ENCODE measurements around the gene PCSK6. TPM values are rescaled to one million over a fixed set of nuclear protein-coding genes. Genes with fewer than 3 reads are reported as not detected.

Gene PCSK6
- polyA plus RNA-seq, 5 donors = 20.9 to 25.5 (median 21.8) TPM

- DNase-seq = no peak
Observed at GRCh38 chr15:101525087-101525669, 35.7 kb upstream of the PCSK6 start.

DNA sequence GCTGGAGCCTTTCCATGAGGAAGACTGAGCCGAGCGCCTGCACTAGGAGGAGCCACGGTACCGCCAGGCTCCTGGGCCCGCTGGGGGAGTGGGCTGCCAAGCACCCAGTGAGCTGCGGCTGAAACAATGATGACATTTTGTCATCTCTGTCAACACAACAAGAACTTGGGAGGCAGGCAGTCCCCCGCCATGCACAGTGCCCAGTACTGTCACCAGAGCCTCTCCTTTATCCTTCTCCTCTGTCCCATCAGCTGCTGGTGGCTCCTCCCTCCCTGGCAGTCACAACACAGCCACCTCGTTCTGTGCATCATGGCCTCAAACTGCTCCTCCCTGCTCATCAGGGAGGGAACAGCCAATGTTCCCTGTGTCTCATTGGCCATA is 34.0 kb upstream of the PCSK6 start:
- no peak for DNase-seq

GRCh38 chr15:101522621-101523559 is 33.4 kb upstream of the PCSK6 start:
- no peak for DNase-seq

- DNase-seq = no peak
Observed at GRCh38 chr15:101522091-101522490, 32.6 kb upstream of the PCSK6 start.

GRCh38 chr15:101521591-101521990 is 32.1 kb upstream of the PCSK6 start:
- no peak for DNase-seq

DNA sequence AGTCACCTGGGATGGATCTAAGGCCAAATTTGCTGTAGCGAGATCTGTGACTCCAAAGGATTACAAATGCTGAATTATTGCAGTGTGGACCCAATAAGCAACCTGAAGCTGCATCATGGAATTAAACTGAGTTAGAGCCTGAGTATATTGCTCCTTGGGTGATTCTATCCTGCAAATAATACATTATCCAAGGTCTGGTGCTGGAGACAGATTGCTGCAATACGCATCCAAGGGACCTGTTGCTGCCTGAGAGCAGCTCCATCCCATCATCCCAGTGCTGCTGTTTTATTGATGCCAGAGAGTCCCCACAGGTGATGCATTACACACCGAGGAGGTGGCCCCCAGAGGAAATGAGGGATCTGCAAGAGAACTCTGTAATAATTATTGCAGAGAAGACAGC is 31.6 kb upstream of the PCSK6 start:
- no peak for DNase-seq

GRCh38 chr15:101520395-101520794 is 30.9 kb upstream of the PCSK6 start:
- no peak for DNase-seq

DNA sequence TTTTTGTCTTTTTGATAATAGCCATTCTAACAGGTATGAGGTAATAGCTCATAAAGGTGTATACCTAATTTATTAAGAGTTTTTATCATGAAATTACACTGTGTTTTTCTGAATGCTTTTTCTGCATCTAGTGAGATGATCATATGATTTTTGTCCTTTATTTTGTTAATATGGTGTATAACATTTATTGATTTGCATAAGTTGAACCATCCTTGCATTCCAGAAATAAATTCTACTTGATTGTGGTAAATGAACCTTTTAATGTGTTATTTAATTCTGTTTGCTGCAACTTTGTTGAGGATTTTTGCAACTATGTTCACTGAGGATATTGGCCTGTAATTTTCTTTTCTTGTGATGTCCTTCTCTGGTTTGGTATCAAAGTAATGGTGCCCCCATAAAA is 28.0 kb upstream of the PCSK6 start:
- DNase-seq = no peak

DNA sequence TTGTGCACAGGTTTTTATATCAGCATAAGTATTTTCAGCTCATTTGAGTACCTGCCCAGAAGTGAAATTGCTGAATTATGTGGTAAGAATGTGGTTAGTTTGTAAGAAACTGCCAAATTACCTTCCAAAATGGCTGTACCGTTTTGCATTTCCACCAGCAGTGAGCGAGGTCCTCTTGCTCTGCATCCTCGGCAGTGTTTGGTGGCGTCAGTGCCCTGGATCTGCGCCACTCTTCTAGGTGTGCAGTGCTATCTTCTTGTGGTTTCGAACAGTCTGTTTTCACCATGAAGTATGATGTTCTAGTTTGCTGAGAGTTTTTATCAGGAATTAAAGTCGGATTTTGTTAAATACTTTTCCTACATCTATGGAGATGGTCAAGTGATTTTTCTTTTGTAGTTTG is 24.8 kb upstream of the PCSK6 start:
- no peak for DNase-seq

- DNase-seq = no peak
Observed at GRCh38 chr15:101511717-101512116, 22.2 kb upstream of the PCSK6 start.

DNA sequence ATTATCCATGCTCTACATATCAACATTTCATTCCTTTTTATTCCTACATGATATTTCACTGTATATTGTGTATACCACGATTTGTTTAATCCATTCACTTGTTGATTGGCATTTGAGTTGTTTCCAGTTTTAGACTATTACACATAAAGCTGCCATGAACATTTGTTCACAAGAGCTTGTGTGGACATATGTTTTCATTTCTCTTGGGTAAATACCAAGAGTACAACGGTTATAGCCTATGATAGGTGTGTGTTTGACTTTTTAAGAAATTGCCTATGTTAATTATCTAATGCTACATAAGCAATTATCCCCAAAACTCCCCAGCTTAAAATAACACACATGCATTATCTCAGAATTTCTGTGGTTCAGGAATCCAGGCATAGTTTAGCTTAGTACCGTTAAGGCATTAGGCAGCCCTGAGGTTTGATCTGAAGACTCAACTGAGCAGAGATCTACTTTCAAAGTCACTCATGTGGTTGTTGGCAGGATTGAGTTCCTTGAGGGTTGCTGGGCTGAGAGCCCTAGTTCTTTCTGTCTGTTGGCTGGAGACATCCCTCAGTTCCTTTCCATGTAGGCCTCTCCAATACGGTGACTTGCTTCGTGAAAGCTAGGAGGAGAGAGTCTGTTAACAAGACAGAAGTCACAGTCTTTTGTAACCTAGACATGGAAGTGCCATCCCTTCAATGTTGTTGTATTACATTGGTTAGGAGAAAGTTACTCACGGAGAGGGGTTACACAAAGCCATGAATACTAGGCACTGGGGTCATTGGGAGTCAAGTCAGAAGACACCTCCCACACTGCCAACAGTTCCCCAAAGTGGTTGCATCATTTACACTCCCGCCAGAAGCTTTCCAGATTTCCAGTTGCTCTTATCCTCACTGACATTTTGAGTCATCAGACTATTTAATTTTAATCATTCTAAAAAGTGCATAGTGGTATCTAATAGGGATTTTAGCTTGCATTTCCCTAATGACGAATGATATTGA is 21.0 kb upstream of the PCSK6 start:
- no peak for DNase-seq

GRCh38 chr15:101509279-101509678 is 19.8 kb upstream of the PCSK6 start:
- no peak for DNase-seq

- no peak for DNase-seq
Observed at GRCh38 chr15:101506491-101506890, 17.0 kb upstream of the PCSK6 start.

DNA sequence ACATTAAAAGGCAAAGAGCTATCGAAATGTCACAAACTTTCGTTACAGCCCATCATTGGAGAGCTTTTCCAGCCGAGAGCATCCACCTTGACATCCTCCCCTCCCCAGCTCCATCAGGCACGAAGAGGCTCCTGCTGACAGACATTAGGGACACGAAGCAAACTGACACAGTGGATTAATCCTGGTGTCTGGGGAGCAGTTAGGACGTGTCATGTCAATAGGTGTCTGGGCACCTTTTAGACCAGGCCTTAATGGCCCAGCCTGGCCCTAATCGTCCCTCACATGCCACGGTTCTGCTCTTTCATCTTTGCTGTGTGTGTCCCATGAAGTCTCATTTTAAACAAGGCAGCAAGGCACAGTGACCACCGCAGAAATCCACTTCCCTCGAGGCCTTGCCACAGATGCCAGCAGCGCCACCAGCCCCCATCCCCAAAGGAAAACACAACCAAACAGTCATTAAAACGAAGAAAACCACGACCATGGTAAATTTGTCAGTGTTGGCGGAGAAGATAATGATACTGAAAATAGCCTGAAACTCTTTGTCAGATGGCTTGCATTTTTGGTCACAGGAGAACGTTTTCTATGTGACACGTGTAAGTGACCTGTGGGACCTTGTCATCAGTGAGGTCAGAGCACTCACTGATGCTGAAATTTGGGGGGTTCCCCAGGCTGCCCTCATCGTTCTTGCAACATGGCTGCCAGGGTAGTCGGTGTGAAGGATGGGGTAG is 16.3 kb upstream of the PCSK6 start:
- DNase-seq = no peak

GRCh38 chr15:101504866-101505609 is 15.5 kb upstream of the PCSK6 start:
- DNase-seq = no peak

- DNase-seq = no peak
Observed at GRCh38 chr15:101504373-101504772, 14.9 kb upstream of the PCSK6 start.

- DNase-seq = no peak
Observed at GRCh38 chr15:101503296-101503599, 13.7 kb upstream of the PCSK6 start.

GRCh38 chr15:101502572-101503295 is 13.2 kb upstream of the PCSK6 start:
- DNase-seq = no peak

DNA sequence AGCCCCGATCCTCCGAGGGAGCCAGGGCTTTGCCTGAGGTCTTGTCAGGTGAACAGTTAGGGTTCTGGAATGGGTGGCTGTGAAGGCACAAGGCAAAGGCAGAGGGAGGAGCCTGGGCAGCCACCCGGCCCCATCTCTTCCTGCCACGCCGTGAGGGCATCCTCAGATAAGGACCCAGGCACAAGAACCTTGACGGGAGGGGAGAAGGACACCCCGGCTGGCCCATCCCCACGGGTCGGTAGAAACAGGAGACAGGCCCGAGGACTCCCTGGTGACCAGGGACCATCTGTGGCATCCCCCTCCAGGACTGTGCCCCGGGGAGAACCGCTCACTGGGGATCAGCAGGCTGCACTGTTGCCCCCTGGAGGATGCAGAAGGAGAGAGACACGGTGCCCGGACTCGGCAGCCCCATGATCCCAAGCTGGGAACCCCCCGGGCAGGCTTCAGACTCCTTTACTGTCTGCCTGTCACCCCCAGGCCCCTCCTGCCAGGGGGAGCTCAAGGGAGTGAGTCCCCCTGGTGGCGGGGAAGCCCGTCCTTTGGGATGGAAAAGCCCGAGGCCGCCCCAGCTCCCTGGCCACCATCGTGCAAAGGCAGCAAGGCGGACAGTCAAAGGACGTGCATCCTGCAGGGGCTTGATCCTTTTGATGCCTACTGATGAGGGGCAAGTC is 12.3 kb upstream of the PCSK6 start:
- no peak for DNase-seq

Data from right lung (tissue), 5 donors.